CD14-positive monocyte (primary cell): ENCODE results near the gene BLVRB. TPM values are rescaled to one million over a fixed set of nuclear protein-coding genes. Genes with fewer than 3 reads are reported as not detected.
A peak's percentile ranks its signal among the peaks of the same experiment; 100 is the strongest.

Experiments used
- DNase-seq, 3 donors: peaks; one replicate each; pipeline ENCODE4 v3.0.0-alpha.2; 2011 to 2022
- H2AFZ ChIP-seq: 2 replicates; pipeline ENCODE4 v1.6.0; 2012; ENCODE audit warnings: mild to moderate bottlenecking, low read depth, low read length, inconsistent platforms; ENCODE audit not compliant: insufficient read depth, poor library complexity, severe bottlenecking
- H3K27ac ChIP-seq, 2 donors: 1 replicate in 1 of 2; 2 replicates in 1 of 2; pipeline ENCODE4 v1.5.1; 2012 to 2013; ENCODE audit warnings: low read length in 2 of 2, control low read depth in 1 of 2, inconsistent platforms in 1 of 2, low read depth in 1 of 2, mild to moderate bottlenecking in 1 of 2
- H3K27me3 ChIP-seq, 2 donors: one replicate each; pipeline versions ENCODE4 v1.6.0 to v1.6.1; 2011 to 2013; ENCODE audit warnings: low read length in 2 of 2; ENCODE audit not compliant: control insufficient read depth in 2 of 2, insufficient read depth in 2 of 2
- H3K36me3 ChIP-seq, 2 donors: replicated peaks in 1 of 2; 1 replicate in 1 of 2; 2 replicates in 1 of 2; pipeline versions ENCODE4 v1.5.1 to v1.6.1; 2012 to 2013; ENCODE audit warnings: low read length in 2 of 2, control low read depth in 1 of 2, inconsistent platforms in 1 of 2, mild to moderate bottlenecking in 1 of 2; ENCODE audit not compliant: insufficient read depth in 2 of 2, control insufficient read depth in 1 of 2
- H3K4me1 ChIP-seq, 2 donors: 1 replicate in 1 of 2; 2 replicates in 1 of 2; pipeline versions ENCODE4 v1.5.1 to v1.6.1; 2012 to 2013; ENCODE audit warnings: low read length in 2 of 2, control low read depth in 1 of 2, inconsistent platforms in 1 of 2, mild to moderate bottlenecking in 1 of 2, moderate library complexity in 1 of 2; ENCODE audit not compliant: insufficient read depth in 2 of 2, control insufficient read depth in 1 of 2
- H3K4me2 ChIP-seq: replicated peaks from 2 replicates; pipeline ENCODE3; 2012; ENCODE audit warnings: low read length, moderate library complexity, mild to moderate bottlenecking; ENCODE audit not compliant: poor library complexity, severe bottlenecking; ENCODE audit errors: extremely low read depth
- H3K4me3 ChIP-seq, 3 experiments: fragments of 200-600 bp in 1 of 3; sonication (generic) in 1 of 3; replicated peaks in 1 of 3; 1 replicate in 2 of 3; 2 replicates in 1 of 3; pipeline ENCODE4 v1.5.1; 2011 to 2013; ENCODE audit warnings: low read length in 3 of 3, mild to moderate bottlenecking in 3 of 3, control low read depth in 2 of 3, low read depth in 2 of 3, inconsistent platforms in 1 of 3, moderate library complexity in 1 of 3
- H3K79me2 ChIP-seq: 2 replicates; pipeline ENCODE4 v1.6.0; 2012; ENCODE audit warnings: mild to moderate bottlenecking, control low read depth, inconsistent platforms, low read length, moderate library complexity; ENCODE audit not compliant: insufficient read depth
- H3K9ac ChIP-seq: 2 replicates; pipeline ENCODE4 v1.6.0; 2017; ENCODE audit warnings: low read length, mild to moderate bottlenecking; ENCODE audit not compliant: insufficient read depth, poor library complexity, severe bottlenecking
- H3K9me3 ChIP-seq, 2 donors: replicated peaks in 1 of 2; 1 replicate in 1 of 2; 2 replicates in 1 of 2; pipeline versions ENCODE4 v1.5.1 to v1.6.1; 2012 to 2013; ENCODE audit warnings: low read length in 2 of 2, control low read depth in 1 of 2; ENCODE audit not compliant: control insufficient read depth in 1 of 2, insufficient read depth in 1 of 2
- H4K20me1 ChIP-seq: 2 replicates; pipeline ENCODE4 v1.6.0; 2012; ENCODE audit warnings: mild to moderate bottlenecking, low read length, control low read depth, moderate library complexity; ENCODE audit not compliant: insufficient read depth
- H3K27ac Mint-ChIP-seq, 7 donors: one replicate each; pipeline ENCODE4 v1.8.0; 2020; ENCODE audit warnings: mild to moderate bottlenecking in 7 of 7, mixed read lengths in 7 of 7, moderate library complexity in 6 of 7, inconsistent platforms in 2 of 7
- H3K27me3 Mint-ChIP-seq, 3 donors: one replicate each; pipeline ENCODE4 v1.8.0; 2021 to 2022; ENCODE audit warnings: low read depth in 3 of 3, mild to moderate bottlenecking in 3 of 3, mixed read lengths in 3 of 3, moderate library complexity in 3 of 3, inconsistent platforms in 1 of 3
- H3K36me3 Mint-ChIP-seq, 2 donors: one replicate each; pipeline ENCODE4 v1.8.0; 2020; ENCODE audit warnings: mixed read lengths in 2 of 2, inconsistent platforms in 1 of 2, mild to moderate bottlenecking in 1 of 2
- H3K4me1 Mint-ChIP-seq: one replicate; pipeline ENCODE4 v1.8.0; 2020; ENCODE audit warnings: mild to moderate bottlenecking, mixed read lengths
- H3K4me3 Mint-ChIP-seq, 2 donors: one replicate each; pipeline ENCODE4 v1.8.0; 2020; ENCODE audit warnings: mild to moderate bottlenecking in 2 of 2, mixed read lengths in 2 of 2, moderate library complexity in 1 of 2
- H3K9me3 Mint-ChIP-seq, 7 donors: one replicate each; pipeline ENCODE4 v1.8.0; 2020 to 2022; ENCODE audit warnings: mixed read lengths in 7 of 7, mild to moderate bottlenecking in 6 of 7, moderate library complexity in 6 of 7, inconsistent platforms in 2 of 7
- CTCF ChIP-seq: fragments of 200-600 bp; IDR thresholded peaks from one replicate; pipeline ENCODE4 v1.8.0; 2022; ENCODE audit warnings: antibody characterized with exemption, mild to moderate bottlenecking
- WGBS: methylation state at CpG from one replicate; pipeline ENCODE4 v1.1.5; 2013; ENCODE audit warnings: missing lambda C conversion rate; ENCODE audit not compliant: insufficient coverage; 5-methylcytosine and 5-hydroxymethylcytosine counted together
- intact Hi-C, 2 donors: fragments of 100-400 bp; cut with micrococcal nuclease; formaldehyde crosslinking; loops; one replicate each; pipeline versions ENCODE4 v1.15.0 to v1.15.1; 2023
- polyA plus RNA-seq, 3 donors: library from polyadenylated mRNA; depleted of rRNA in 1 of 3; unstranded in 2 of 3; stranded (reverse) in 1 of 3; fragments of 300-500 nt in 2 of 3; fragments of >200 nt in 1 of 3; fragmentation: Illumina TruSeq in 2 of 3; gene quantifications; 1 replicate in 2 of 3; 2 replicates in 1 of 3; pipeline ENCODE4 v1.2.3, GENCODE V29; 2012 to 2021

BLVRB gene
- polyA plus RNA-seq, 3 donors, result 299 to 625 (median 601) TPM

GRCh38 chr19:40419780-40420179 is 45.8 kb downstream of the BLVRB start:
- no peak overlapping the region for H3K9ac ChIP-seq
- no peak for DNase-seq
- Mint-ChIP-seq H3K4me3 (no peak overlapping the region), H3K36me3 (peaks cover 13 to 15% of the 10 kb centered on the region in 2 donors), H3K27ac (peak overlapping the region in 2 of 7 donors; percentile 20 to 62), H3K4me1 (peaks cover 53% of the 10 kb centered on the region), H3K27me3 (peaks cover 1 to 6% (median 4%) of the 10 kb centered on the region in 3 donors), H3K9me3 (peaks cover 0 to 3% (median 0%) of the 10 kb centered on the region in 7 donors)
- no peak for TF ChIP-seq CTCF
- intact Hi-C loops, result loop anchor here (1.0 to 10.0 kb wide), 3 partner anchors 25 to 115 kb away; partner anchors contain the start of genes BLVRB (in 1 of the 2) and SERTAD3 (in 1 of the 2)
- no peaks in the 10 kb centered on the region for H3K27me3 ChIP-seq
- peaks cover 31% of the 10 kb centered on the region for H3K79me2 ChIP-seq
- H3K4me1 ChIP-seq, result peaks cover 43 to 59% of the 10 kb centered on the region in 2 donors
- peaks cover 12 to 13% of the 10 kb centered on the region in 2 donors for H3K36me3 ChIP-seq
- no peak overlapping the region for H2AFZ ChIP-seq
- 100% methylated on average over 5 of the region's 5 CpGs for WGBS
- H3K4me2 ChIP-seq, result no peak overlapping the region
- no peaks in the 10 kb centered on the region for H3K9me3 ChIP-seq
- no peak overlapping the region for H3K4me3 ChIP-seq
- peaks cover 16% of the 10 kb centered on the region for H4K20me1 ChIP-seq
- no peak overlapping the region for H3K27ac ChIP-seq

GRCh38 chr19:40419066-40419612 is 46.4 kb downstream of the BLVRB start:
- Mint-ChIP-seq H3K4me1 (peaks cover 47% of the 10 kb centered on the region), H3K9me3 (peaks cover 0 to 3% (median 0%) of the 10 kb centered on the region in 7 donors), H3K36me3 (peaks cover 11 to 15% of the 10 kb centered on the region in 2 donors), H3K27ac (peak overlapping the region in 3 of 7 donors; percentile 35 to 72 (median 62)), H3K4me3 (no peak overlapping the region), H3K27me3 (peaks cover 1 to 7% (median 4%) of the 10 kb centered on the region in 3 donors)
- Histone ChIP-seq H3K27me3 (no peaks in the 10 kb centered on the region), H3K9me3 (no peaks in the 10 kb centered on the region), H3K79me2 (peaks cover 24% of the 10 kb centered on the region), H2AFZ (no peak overlapping the region), H3K27ac (no peak overlapping the region), H3K9ac (no peak overlapping the region), H3K4me2 (no peak overlapping the region), H3K4me1 (peaks cover 37 to 52% of the 10 kb centered on the region in 2 donors), H3K36me3 (peaks cover 12 to 13% of the 10 kb centered on the region in 2 donors), H3K4me3 (no peak overlapping the region), H4K20me1 (peaks cover 11% of the 10 kb centered on the region)
- DNase-seq, result no peak
- 88% methylated on average over 3 of the region's 5 CpGs for WGBS
- intact Hi-C loops, result no loop called here
- no peak for TF ChIP-seq CTCF
